Neutrophil (primary cell): ENCODE data around the gene GTF2E1.
"Not testable (repeated sequence)": the region's sequence is repeated elsewhere in the genome, so short reads cannot be mapped to it uniquely, and the experiment has no call there.

Experiments used
- H3K27ac ChIP-seq: fragments of 200-600 bp; sonication (generic); 2 replicates; pipeline ENCODE4 v1.5.1; 2016; ENCODE audit warnings: mild to moderate bottlenecking, moderate library complexity
- H3K27me3 ChIP-seq: fragments of 200-600 bp; sonication (generic); 2 replicates; pipeline ENCODE4 v1.6.0; 2016; ENCODE audit warnings: mild to moderate bottlenecking
- H3K36me3 ChIP-seq: fragments of 200-600 bp; sonication (generic); 2 replicates; pipeline ENCODE4 v1.5.1; 2017
- H3K4me1 ChIP-seq, 2 experiments: fragments of 200-600 bp in 1 of 2; sonication (generic) in 1 of 2; 1 replicate in 1 of 2; 2 replicates in 1 of 2; pipeline versions ENCODE4 v1.5.1 to v1.6.1; 2013 to 2016; ENCODE audit warnings: low read depth in 1 of 2, low read length in 1 of 2, mild to moderate bottlenecking in 1 of 2, moderate library complexity in 1 of 2; ENCODE audit not compliant: control insufficient read depth in 1 of 2, insufficient read depth in 1 of 2
- H3K4me3 ChIP-seq, 2 experiments: fragments of 200-600 bp in 1 of 2; sonication (generic) in 1 of 2; 1 replicate in 1 of 2; 2 replicates in 1 of 2; pipeline ENCODE4 v1.5.1; 2013 to 2016; ENCODE audit warnings: low read depth in 1 of 2, low read length in 1 of 2, mild to moderate bottlenecking in 1 of 2, moderate library complexity in 1 of 2
- H3K9me3 ChIP-seq: fragments of 200-600 bp; sonication (generic); 2 replicates; pipeline ENCODE4 v1.5.1; 2016
- TF ChIP-seq, protein P1 (sequence below): fragments of 200-600 bp; sonication (generic); IDR thresholded peaks from 2 replicates; pipeline ENCODE4 v1.5.1; 2016; ENCODE audit warnings: antibody characterized with exemption

Gene GTF2E1

DNA sequence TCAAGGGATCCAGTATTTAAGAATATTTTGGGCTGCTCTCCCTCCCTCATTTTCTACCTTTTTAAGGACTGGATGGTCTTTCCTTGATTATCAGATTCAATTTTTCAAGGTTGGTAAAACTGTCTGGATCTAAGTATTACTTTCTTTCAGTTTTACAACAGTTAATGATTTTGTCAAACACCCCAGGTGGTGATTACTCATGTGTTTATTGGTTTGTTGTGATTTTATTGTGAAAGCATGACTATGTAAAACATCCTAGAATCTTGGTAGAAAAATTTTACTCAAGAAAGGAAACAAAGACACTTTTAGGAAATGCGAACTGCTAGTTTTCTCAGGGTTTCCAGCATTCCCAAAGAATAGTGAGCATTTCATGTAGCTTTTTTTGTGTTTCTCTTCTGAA is 7.3 kb downstream of the GTF2E1 start:
- Histone ChIP-seq H3K4me1 (no peaks in the 10 kb centered on the region), H3K9me3 (no peaks in the 10 kb centered on the region), H3K27ac (no peak overlapping the region), H3K27me3 (no peaks in the 10 kb centered on the region), H3K4me3 (no peak overlapping the region), H3K36me3 (peaks cover 17% of the 10 kb centered on the region)
- TF ChIP-seq, protein P1, sequence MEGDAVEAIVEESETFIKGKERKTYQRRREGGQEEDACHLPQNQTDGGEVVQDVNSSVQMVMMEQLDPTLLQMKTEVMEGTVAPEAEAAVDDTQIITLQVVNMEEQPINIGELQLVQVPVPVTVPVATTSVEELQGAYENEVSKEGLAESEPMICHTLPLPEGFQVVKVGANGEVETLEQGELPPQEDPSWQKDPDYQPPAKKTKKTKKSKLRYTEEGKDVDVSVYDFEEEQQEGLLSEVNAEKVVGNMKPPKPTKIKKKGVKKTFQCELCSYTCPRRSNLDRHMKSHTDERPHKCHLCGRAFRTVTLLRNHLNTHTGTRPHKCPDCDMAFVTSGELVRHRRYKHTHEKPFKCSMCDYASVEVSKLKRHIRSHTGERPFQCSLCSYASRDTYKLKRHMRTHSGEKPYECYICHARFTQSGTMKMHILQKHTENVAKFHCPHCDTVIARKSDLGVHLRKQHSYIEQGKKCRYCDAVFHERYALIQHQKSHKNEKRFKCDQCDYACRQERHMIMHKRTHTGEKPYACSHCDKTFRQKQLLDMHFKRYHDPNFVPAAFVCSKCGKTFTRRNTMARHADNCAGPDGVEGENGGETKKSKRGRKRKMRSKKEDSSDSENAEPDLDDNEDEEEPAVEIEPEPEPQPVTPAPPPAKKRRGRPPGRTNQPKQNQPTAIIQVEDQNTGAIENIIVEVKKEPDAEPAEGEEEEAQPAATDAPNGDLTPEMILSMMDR = no peak

DNA sequence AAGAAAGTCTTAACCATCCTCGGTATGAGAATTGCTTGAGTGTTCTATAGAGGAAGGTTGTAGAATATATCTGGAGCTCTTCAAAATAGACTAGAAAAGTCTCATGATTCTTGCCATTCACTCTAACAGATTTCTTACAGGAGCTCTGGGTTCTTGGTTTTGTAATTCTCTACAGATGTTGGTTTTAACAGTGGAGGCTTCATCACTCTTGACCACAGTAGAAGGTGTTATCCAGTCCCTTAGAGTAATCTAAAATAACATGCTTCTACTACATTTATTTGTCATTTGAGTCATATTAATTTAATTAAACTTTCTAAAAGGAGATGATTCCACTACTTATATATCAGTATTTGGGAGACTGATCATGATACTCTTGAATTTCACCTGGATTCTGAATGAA is 9.7 kb downstream of the GTF2E1 start:
- no peaks in the 10 kb centered on the region for H3K9me3 ChIP-seq
- H3K4me3 ChIP-seq = no peak overlapping the region
- H3K4me1 ChIP-seq = no peaks in the 10 kb centered on the region
- no peak overlapping the region for H3K27ac ChIP-seq
- TF ChIP-seq, protein P1 = no peak
- H3K27me3 ChIP-seq = no peaks in the 10 kb centered on the region
- H3K36me3 ChIP-seq = peaks cover 17% of the 10 kb centered on the region

DNA sequence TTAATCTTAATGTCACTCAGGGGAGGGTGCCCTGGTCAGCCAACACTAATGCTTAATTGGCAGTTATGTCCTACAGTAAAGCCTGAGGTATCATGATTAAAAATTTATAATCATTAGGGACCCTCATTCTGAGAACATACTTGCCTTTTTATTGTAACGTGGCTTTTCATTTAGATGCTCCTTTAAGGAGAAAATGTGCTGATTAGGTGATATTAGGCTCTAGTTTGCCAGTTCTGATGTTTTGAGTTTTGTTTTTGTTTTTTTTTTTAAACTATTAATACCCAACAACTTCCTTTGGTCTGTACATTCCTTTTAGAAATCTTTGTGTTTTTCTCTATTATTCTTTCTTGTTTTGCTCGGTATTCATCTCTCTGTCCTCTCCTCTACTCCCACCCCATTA is 10.3 kb downstream of the GTF2E1 start:
- TF ChIP-seq, protein P1 = no peak
- Histone ChIP-seq H3K36me3 (peaks cover 17% of the 10 kb centered on the region), H3K27ac (no peak overlapping the region)

DNA sequence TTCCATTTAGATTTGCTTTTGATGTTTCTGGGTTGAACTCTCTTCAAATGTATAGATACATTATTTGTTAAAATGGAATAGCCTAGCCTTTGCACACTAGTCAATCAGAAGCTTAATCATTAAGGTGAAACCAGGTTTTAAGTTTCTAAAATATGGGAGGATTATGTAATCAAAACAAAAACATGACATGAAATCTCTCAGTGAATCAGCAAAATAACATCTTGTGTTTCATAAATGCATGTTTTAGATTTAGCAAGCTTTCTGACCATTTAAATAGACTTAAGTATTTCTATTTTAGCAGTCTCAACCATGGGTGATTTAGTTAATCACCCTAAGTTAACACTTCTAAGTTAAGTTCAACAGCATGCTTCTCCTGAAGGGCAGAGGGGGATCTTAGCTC is 11.3 kb downstream of the GTF2E1 start:
- no peaks in the 10 kb centered on the region for H3K27me3 ChIP-seq

More for the DNA sequence above, 10.3 kb downstream of the GTF2E1 start:
- H3K4me1 ChIP-seq = no peaks in the 10 kb centered on the region
- H3K4me3 ChIP-seq = no peak overlapping the region
- H3K27me3 ChIP-seq = no peaks in the 10 kb centered on the region
- no peaks in the 10 kb centered on the region for H3K9me3 ChIP-seq

DNA sequence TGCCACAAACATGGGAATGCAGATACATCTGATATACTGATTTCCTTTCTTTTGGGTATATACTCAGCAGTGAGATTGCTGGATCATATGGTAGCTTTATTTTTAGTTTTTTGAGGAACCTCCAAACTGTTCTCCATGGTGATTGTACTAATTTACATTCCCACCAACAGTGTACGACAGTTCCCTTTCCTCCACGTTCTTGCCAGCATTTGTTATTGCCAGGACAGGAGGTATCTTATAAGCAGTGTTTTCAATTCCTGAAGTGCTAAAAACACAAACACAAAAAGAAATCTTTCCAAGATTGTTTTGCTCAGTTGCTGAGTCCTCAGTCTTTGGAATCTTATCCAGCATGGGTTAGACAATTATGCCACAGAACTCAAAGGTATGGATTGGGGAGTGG is 13.5 kb downstream of the GTF2E1 start:
- H3K9me3 ChIP-seq = no peaks in the 10 kb centered on the region
- H3K36me3 ChIP-seq = peaks cover 10% of the 10 kb centered on the region
- TF ChIP-seq, protein P1 = no peak
- no peaks in the 10 kb centered on the region for H3K27me3 ChIP-seq
- no peak overlapping the region for H3K4me3 ChIP-seq
- H3K4me1 ChIP-seq = no peaks in the 10 kb centered on the region
- H3K27ac ChIP-seq = no peak overlapping the region

More for the DNA sequence above, 11.3 kb downstream of the GTF2E1 start:
- no peak overlapping the region for H3K27ac ChIP-seq
- H3K9me3 ChIP-seq = no peaks in the 10 kb centered on the region
- peaks cover 17% of the 10 kb centered on the region for H3K36me3 ChIP-seq
- no peaks in the 10 kb centered on the region for H3K4me1 ChIP-seq
- TF ChIP-seq, protein P1 = no peak
- no peak overlapping the region for H3K4me3 ChIP-seq

DNA sequence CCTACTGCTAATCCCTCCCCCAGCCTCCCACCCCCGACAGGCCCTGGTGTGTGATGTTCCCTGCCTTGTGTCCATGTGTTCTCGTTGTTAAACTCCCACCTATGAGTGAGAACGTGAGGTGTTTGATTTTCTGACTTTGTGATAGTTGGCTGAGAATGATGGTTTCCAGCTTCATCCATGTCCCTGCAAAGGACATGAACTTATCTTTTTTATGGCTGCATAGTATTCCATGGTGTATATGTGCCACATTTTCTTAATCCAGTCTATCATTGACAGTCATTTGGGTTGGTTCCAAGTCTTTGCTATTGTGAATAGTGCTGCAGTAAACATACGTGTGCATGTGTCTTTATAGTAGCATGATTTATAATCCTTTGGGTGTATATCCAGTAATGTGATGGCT is 16.0 kb downstream of the GTF2E1 start:
- not testable (repeated sequence) for H3K4me1 ChIP-seq, H3K4me3 ChIP-seq, H3K36me3 ChIP-seq, H3K9me3 ChIP-seq, H3K27me3 ChIP-seq, H3K27ac ChIP-seq
